ENCODE measurements around the gene PLCH1. TPM values are rescaled to one million over a fixed set of nuclear protein-coding genes. Genes with fewer than 3 reads are reported as not detected.

Gene PLCH1
- total RNA-seq, 2 experiments from 2014 or later, result 0.06 TPM; not detected in 1

- BruUV-seq (replicated peaks), result no TSS peak
- intact Hi-C loops (cut with micrococcal nuclease; ENCODE audit: unreplicated experiment), result no loop called here
- Histone ChIP-seq H3K27ac (ENCODE audit: low read depth, low read length, poor library complexity, severe bottlenecking) (no peak overlapping the region), H4K20me1 (ENCODE audit: insufficient read depth, low read length) (no peaks in the 10 kb centered on the region), H3K36me3 (ENCODE audit: insufficient read depth, low read length) (no peaks in the 10 kb centered on the region), H3K4me3 (ENCODE audit: low read depth, low read length, poor library complexity, severe bottlenecking) (no peak overlapping the region), H3K4me2 (ENCODE audit: low read length) (no peak overlapping the region), H2AFZ (ENCODE audit: low read length) (no peak overlapping the region), H3K4me1 (ENCODE audit: insufficient read depth, low read length, poor library complexity, severe bottlenecking) (no peaks in the 10 kb centered on the region), H3K79me2 (ENCODE audit: insufficient read depth, low read depth, low read length) (no peaks in the 10 kb centered on the region), H3K9me3 (ENCODE audit: low read length) (no peaks in the 10 kb centered on the region), H3K9me2 (ENCODE audit: insufficient read depth, low read length) (no peaks in the 10 kb centered on the region)
- no peak for DNase-seq (ENCODE audit: low spot score)
- TF ChIP-seq, protein P1, sequence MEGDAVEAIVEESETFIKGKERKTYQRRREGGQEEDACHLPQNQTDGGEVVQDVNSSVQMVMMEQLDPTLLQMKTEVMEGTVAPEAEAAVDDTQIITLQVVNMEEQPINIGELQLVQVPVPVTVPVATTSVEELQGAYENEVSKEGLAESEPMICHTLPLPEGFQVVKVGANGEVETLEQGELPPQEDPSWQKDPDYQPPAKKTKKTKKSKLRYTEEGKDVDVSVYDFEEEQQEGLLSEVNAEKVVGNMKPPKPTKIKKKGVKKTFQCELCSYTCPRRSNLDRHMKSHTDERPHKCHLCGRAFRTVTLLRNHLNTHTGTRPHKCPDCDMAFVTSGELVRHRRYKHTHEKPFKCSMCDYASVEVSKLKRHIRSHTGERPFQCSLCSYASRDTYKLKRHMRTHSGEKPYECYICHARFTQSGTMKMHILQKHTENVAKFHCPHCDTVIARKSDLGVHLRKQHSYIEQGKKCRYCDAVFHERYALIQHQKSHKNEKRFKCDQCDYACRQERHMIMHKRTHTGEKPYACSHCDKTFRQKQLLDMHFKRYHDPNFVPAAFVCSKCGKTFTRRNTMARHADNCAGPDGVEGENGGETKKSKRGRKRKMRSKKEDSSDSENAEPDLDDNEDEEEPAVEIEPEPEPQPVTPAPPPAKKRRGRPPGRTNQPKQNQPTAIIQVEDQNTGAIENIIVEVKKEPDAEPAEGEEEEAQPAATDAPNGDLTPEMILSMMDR (conservative IDR thresholded peaks at IDR 0.05; ENCODE audit: low read length), result no peak
- TF ChIP-seq EZH2phosphoT487 (IDR thresholded peaks at IDR 0.05; ENCODE audit: borderline replicate concordance, low read depth, low read length), result no peak
- ChIA-PET POLR2A (no interaction called here), CTCF (ENCODE audit: unreplicated experiment) (no interaction called here)
Observed at GRCh38 chr3:155443815-155444214, 301.1 kb downstream of the PLCH1 start.

DNA sequence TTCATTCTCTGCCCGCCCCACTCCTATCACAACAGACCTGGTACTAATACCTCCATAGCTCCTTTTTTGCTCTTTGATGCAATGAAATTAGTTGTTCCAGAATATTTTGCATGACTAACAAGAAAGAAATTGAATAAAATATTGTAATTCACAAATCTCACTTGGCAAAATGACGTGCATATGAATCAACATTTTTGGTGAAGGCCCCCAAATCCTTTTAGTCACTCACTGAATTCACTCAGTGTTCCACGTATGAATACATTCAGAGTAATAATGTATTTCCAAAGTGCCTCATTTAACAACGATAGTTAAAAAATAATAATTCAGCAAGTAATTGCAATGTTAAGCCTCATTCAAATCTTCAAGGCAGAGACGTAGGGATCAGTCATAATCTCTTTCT lies 302.8 kb downstream of the PLCH1 start:
- POLR2A ChIA-PET, result no interaction called here

GRCh38 chr3:155441506-155441905 lies 303.4 kb downstream of the PLCH1 start:
- Histone ChIP-seq H2AFZ (ENCODE audit: low read length) (no peak overlapping the region), H4K20me1 (ENCODE audit: insufficient read depth, low read length) (no peaks in the 10 kb centered on the region), H3K4me1 (ENCODE audit: insufficient read depth, low read length, poor library complexity, severe bottlenecking) (no peaks in the 10 kb centered on the region), H3K4me3 (ENCODE audit: low read depth, low read length, poor library complexity, severe bottlenecking) (no peak overlapping the region), H3K4me2 (ENCODE audit: low read length) (no peak overlapping the region), H3K9me3 (ENCODE audit: low read length) (no peaks in the 10 kb centered on the region), H3K9me2 (ENCODE audit: insufficient read depth, low read length) (no peaks in the 10 kb centered on the region), H3K79me2 (ENCODE audit: insufficient read depth, low read depth, low read length) (no peaks in the 10 kb centered on the region), H3K27ac (ENCODE audit: low read depth, low read length, poor library complexity, severe bottlenecking) (no peak overlapping the region), H3K36me3 (ENCODE audit: insufficient read depth, low read length) (no peaks in the 10 kb centered on the region)
- BruUV-seq (replicated peaks), result no TSS peak
- POLR2A ChIA-PET, result no interaction called here
- CTCF ChIA-PET (ENCODE audit: unreplicated experiment), result no interaction called here
- no peak for TF ChIP-seq EZH2phosphoT487 (IDR thresholded peaks at IDR 0.05; ENCODE audit: borderline replicate concordance, low read depth, low read length)
- TF ChIP-seq, protein P1 (conservative IDR thresholded peaks at IDR 0.05; ENCODE audit: low read length), result no peak
- intact Hi-C loops (cut with micrococcal nuclease; ENCODE audit: unreplicated experiment), result no loop called here
- DNase-seq (ENCODE audit: low spot score), result no peak

More for the DNA sequence above, 302.8 kb downstream of the PLCH1 start:
- BruUV-seq (replicated peaks), result no TSS peak
- Histone ChIP-seq H3K9me2 (ENCODE audit: insufficient read depth, low read length) (no peaks in the 10 kb centered on the region), H3K9me3 (ENCODE audit: low read length) (no peaks in the 10 kb centered on the region), H3K36me3 (ENCODE audit: insufficient read depth, low read length) (no peaks in the 10 kb centered on the region), H3K27ac (ENCODE audit: low read depth, low read length, poor library complexity, severe bottlenecking) (no peak overlapping the region), H4K20me1 (ENCODE audit: insufficient read depth, low read length) (no peaks in the 10 kb centered on the region), H2AFZ (ENCODE audit: low read length) (no peak overlapping the region; the same call in 1 of the 2 replicates), H3K4me1 (ENCODE audit: insufficient read depth, low read length, poor library complexity, severe bottlenecking) (no peaks in the 10 kb centered on the region), H3K79me2 (ENCODE audit: insufficient read depth, low read depth, low read length) (no peaks in the 10 kb centered on the region), H3K4me3 (ENCODE audit: low read depth, low read length, poor library complexity, severe bottlenecking) (no peak overlapping the region), H3K4me2 (ENCODE audit: low read length) (no peak overlapping the region)
- DNase-seq (ENCODE audit: low spot score), result no peak
- no peak for TF ChIP-seq EZH2phosphoT487 (IDR thresholded peaks at IDR 0.05; ENCODE audit: borderline replicate concordance, low read depth, low read length)
- TF ChIP-seq, protein P1 (conservative IDR thresholded peaks at IDR 0.05; ENCODE audit: low read length), result no peak
- CTCF ChIA-PET (ENCODE audit: unreplicated experiment), result no interaction called here
- intact Hi-C loops (cut with micrococcal nuclease; ENCODE audit: unreplicated experiment), result no loop called here

Measured in OCI-LY7 (cell line).